Hypothalamus (tissue), 51 donors: Measurements from ENCODE around the gene SCAMP5.

Experiments
- DNase-seq, 51 donors: peaks; one replicate each; lab custom pipeline; 2025; lab: John Stamatoyannopoulos, UW

SCAMP5 gene

DNA sequence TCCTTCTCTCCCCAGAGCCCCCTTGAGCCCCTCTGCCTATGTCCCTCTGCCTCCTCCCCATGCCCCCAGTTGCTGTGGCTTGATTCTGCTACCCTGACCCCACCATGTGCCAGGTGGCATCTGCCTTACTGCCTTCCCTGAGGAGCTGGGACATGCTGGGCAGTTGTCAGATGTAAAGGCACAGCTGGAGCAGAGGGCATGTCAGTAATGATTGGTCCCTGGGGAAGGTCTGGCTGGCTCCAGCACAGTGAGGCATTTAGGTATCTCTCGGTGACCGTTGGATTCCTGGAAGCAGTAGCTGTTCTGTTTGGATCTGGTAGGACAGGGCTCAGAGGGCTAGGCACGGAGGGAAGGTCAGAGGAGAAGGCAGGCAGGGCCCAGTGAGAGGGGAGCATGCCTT lies 24.6 kb downstream of the SCAMP5 start:
- no peak for DNase-seq

DNA sequence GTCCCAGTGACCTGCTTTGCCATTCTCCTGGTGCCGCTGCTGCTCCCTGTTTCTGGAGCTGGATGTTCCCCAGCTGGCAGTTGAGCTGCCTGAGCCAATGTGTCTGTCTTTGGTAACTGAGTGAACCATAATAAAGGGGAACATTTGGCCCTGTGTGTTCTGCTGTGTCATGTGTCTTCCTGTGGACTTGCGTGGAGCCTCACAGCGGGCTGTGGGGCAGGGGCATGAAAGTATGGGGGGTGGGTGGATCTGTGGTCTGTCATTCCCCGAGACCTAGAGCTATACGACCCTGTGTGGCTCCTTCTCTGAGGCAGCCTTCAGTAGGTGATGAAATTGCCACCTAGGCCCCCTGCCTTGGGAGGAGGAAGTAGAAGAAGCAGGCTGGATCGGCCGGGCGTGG lies 26.0 kb downstream of the SCAMP5 start:
- no peak for DNase-seq

DNA sequence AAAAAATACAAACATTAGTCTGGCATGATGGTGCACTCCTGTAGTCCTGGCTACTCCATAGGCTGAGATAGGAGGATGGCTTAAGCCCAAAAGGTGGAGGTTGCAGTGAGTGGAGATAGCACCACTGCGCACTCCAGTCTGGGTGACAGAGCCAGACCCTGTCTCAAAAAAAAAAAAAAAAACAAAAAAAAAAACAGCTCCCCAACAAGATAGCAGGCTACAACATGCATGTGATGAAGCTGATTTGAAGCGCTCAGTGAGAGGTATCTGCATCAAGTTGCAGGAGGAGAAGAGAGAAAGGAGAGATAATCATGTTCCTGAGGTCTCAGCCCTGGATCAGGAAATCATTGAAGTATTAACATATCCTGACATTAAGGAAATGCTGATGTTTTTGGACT lies 27.4 kb downstream of the SCAMP5 start:
- no peak for DNase-seq

DNA sequence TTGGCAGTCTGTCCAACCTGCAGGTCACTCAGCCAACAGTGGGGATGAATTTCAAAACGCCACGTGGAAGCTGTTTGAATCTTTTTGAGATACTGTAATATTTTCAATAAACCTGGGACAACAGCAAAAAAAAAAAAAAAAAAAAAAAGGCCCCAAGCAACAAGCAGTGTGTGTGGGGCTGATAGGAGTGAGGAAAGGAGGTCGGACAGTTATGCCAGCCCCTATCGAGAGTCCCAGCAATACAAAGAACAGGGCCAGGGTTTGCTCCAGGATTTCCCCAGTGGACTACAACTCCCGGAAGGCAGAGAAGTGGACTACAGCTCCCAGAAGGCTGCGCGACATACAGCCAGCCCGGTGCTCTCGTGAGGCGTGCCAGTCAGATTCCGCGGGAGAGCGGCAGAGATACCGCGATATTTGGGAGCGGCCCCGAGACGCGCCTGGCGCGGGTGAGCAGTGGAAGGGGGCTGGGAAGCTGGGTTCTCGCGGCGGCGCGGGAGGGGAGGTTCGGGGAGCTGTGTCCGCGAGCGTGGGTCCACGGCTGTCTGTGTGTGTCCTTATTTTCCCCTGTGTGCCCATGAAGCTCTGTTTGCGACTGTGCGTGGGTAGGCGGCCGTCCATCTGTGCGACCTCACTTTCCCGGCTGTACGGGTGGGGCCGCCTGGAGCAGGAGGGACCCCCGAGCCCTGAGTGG lies 28.0 kb downstream of the SCAMP5 start, which contains the start of gene PPCDC:
PPCDC (plus strand) TSS at position 410 of the 691 bp plus-strand sequence. CDS start 4,729 bp downstream, outside the sequence.
- peak; percentile 39 to 98 (median 93) for DNase-seq

DNA sequence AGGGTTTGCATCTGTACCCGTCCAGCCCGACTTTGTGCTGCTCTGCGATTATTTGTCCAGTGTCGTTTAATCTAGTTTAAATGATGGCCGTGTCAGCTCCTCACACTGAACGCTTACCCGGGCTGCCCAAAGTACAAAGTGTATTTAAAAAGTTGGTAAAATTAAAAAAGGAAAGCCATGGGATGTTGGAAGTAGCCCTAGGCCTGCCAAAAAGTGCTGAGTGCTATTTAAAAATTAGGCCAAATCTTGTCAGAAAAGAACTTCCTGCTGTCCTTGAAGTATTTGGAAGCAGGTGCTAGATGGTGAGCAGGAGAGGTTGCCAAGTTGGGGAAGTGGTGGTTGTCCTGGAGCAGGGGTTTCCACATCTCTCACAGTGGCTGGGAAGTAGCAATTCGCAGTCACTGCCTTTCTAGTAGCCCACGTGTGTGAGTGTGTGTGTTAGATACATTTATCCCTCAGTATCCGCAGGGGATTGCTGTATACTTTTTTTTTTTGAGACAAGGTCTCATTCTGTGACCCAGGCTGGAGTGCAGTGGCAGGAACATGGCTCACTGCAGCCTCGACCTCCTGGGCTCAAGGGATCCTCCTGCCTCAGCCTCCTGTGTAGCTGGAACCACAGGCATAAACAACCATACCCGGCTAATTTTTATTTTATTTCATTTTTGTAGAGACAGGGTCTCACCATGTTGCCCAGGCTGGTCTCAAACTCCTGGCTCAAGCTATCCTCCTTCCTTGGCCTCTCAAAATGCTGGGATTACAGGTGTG lies 28.7 kb downstream of the SCAMP5 start:
- DNase-seq, result peak in 5 of 51 donors; percentile 4 to 14 (median 12)

DNA sequence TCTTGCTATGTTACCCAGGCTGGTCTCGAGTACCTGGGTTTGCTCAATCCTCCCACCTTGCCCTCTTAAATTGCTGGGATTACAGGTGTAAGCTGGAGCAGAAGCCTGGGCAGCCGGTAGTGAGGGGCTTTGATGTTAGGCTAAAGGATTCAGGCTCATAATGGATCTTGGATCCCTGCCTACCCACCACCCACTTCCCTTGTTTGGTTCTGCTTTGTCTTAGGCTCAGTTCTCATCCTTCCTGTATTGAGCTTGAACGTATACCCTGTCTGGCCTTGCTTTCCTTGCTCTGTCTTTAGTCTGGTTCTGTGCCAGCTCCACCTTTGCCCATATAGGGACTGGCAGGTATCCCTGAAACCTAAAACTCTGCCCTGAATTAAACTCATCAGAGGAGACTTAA lies 29.7 kb downstream of the SCAMP5 start:
- no peak for DNase-seq

DNA sequence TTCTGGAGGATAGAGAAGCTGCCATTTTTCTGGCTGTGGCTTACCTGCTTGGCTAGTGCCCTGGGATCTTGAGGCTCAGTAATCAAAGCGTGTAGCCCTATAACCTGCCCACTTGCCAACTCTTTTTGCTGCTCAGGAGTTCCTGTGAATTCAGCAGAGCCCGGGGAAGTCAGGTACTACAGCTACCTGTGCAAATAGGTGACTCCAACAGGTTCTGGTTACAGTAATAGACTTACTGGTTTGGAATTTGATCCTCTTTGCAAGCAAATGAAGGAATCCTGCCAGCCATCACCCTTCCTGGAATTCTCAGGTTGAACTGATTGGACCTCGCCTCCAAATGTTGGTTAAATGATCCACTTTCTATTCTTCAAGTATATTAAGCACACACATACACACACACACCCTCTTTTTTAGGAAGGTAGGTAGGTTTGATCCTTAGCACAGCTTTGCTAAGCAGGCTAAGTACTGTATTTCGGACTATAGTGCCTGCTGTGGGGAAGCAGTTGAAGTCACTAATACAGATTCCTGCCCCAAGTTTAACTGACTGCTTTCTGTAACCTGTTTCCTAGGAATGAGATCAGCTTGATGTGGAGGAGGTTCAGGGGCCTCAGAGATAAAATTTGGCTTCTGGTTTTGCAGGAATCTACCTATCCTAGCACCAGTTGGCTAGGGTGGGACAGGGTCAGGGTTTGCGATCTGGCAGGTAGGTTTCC lies 30.3 kb downstream of the SCAMP5 start:
- no peak for DNase-seq

DNA sequence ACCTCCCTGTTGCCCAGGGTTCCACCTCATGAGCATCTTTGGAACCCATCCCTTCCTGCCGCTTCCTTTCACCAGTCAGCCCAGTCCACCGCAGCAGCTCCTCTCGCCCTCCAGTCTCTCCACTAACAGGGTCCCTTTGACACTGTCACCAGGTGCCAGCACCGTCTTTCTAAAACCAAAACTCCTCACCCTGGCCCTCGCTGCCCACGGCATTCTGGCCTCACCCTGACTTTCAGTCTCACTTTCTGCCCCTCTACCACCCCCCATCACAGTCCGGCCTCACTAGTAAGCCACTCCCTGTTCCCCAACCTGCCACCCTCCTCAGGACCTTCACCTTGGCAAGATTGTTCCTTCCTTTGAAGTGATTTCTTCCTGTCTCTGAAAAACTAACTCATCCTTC lies 32.2 kb downstream of the SCAMP5 start:
- DNase-seq, result no peak

DNA sequence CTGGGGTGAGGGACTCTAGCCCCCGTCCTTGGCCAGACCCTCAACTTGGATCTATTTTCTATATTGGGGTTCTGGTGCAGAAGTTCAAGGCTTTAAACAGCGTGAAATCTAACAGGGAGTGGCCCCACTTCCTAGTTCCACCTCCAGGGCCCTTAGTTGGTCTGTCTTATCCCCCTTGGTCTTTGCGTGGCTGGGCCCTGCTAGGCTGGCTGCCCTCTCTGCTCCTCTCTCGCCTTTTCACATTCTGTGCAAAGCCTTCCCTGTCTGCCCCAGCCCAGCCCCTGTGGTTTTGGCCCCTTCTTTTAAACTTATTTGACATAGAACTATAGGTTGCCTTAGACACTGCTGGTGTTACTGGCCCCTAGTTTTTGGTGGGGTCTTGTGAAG lies 33.6 kb downstream of the SCAMP5 start:
- peak in 1 of 51 donors; percentile 50 for DNase-seq

DNA sequence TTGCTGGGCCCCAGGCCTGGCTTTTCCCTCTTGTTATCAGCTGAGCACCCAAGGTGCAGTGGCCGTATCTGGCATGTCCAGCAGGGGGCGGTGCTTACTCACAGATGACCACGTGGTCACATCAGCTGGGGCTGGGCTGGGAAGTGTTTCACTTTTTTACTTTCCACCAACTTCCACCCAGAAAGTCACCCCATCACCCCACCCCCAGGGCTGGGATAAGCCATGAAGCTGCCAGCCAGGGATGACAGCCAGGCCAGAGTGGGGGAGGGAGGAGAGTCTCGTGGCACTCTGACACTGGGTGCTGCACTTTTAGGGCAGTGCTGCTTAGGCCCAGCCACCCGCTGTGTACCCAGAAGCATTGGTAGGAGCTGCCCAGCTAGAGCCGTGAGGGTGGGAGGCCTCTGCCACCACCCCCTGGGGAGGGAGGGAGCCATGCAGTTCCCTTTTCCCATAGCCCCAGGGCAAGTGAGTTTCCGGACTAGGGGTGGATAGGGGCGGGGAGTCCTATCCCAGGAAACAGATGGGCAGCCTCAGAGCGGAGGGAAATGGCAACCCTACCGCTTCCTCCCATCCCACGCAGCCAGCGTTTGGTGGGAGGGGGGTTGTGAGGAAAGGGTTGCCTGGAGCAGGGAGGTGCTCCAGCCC lies 34.1 kb downstream of the SCAMP5 start:
- peak; percentile 41 to 98 (median 84) for DNase-seq

DNA sequence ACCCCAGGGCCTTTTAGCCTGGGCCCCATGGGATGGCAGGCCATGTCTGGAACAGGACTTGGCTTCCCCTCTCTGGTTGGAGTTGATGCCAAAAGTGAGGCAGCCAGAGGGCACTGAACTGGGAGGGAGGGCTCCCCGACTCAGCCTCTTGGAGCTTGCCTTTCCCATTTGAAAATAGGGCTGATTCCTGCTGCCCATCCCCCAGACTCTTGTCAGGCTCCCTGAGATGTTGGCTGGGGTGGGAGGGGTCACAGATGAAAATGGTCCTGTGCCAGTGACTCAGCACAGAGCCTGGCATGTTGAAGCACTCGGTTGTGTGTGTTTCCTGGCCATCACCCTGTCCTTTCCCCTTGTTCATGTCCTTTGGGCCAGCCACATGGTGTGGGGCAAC lies 34.7 kb downstream of the SCAMP5 start:
- DNase-seq, result peak in 15 of 51 donors; percentile 39 to 70 (median 51)

DNA sequence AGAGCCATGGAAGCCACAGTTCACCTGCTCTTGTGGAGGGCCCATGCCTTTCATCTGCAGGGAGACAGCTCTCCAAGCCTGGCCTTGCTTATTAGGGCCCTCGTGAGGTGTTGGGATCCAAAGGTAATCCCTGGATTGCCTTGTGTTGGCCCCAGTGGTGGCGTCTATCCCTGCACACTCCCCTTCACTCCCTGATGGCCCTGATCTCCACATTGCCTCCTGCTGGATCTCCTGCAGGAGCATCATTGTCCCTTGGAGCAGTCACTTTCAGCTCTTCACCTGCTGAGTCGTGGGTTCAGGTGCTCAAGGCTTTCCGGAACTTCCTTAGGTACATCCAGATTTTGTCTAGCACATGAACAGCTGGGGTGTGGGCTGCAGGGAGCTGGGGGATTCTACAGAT lies 35.1 kb downstream of the SCAMP5 start:
- no peak for DNase-seq

DNA sequence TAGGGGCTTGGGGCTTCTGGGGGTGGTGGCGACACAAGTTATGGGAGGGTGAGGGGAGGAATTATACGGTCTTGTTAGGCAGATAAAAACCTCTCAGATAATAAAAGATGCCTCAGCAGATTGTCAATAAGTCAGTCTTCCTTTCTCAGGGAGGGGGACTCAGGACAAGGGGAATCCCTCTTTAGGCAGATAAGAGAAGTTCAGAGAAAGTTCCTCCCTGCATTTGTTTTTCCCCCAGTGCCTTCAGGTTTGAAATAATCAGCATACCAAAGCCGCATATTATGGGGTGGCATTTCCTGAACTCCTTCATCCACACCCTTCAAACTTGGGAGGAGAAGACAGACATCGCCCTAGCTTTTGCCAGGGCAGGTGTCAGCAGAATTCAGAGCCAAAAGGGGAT lies 36.5 kb downstream of the SCAMP5 start:
- DNase-seq, result no peak

DNA sequence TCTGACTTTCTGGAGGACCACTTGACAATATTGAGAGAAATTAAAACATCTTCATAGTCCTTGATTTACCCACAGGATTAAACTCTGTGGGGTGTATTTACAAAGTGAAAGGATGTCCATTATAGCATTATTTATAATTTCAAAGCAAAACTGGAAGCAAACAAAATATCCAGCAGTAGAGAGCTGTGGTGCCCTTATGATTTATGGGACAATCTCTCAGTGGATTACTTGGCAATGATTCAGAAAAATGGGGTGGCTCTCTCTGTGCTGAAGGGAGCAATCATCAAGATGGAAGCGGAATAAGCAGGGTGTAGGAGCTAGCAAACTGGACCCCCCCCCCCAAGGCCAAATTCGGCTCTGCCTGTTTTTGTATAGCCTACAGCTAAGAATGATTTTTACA lies 37.0 kb downstream of the SCAMP5 start:
- no peak for DNase-seq

DNA sequence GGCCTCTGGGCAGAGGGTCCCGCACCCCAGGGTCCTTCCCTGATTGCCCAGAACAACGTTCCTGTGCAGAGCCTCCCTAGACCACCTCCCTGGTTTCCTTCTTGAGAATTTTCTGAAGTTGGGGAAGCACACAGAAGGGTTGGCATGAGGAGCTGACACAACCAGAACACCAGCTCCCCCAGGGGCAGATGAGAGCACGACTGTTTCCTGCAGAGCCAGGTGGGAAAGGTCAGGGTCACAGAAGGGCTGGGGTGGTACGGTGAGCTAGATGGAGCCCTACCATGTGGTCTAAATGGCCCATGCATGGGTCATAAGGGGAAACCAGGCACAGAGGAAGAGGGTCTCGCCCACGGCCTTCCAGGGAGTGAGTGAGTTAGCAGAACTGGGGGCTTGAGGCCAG lies 38.4 kb downstream of the SCAMP5 start:
- DNase-seq, result no peak

DNA sequence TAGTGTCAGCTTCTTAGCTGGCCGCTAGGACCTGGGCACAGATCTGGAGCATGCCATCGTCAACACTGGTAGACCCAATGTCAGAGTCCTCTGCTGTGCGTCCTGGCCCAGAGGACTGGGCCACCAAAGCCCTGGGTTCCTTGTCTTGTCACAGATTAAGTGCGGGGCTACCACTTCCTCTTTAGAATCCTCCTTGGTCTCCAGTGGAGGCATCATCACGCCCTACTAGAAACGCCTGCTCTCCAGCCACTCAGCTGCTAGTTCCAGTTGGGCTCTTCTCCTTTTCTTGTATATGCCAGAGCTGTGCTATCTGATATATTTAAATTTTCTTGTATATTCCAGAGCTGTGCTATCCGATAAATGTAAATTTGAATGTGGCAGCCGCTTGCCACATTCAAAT lies 39.3 kb downstream of the SCAMP5 start:
- DNase-seq, result no peak

DNA sequence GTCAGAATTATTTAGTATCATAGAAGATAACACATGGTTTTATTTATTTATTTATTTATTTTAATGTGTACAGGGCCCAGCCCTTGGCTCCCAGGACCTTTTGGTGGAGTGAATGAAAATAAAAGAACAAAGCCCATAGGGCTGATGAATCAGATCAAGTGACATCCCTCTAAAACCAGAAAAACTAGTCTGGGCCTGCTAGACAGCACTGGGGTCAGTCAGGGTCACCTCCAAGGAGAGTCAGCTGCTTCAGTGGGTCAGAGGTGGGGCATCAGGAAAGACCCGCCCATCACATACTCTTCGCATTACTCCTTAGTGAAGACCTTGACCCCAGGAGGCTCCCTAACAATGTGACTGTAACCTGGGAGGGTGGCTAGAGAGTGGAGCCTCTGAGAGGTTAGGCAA lies 40.9 kb downstream of the SCAMP5 start:
- DNase-seq, result no peak

DNA sequence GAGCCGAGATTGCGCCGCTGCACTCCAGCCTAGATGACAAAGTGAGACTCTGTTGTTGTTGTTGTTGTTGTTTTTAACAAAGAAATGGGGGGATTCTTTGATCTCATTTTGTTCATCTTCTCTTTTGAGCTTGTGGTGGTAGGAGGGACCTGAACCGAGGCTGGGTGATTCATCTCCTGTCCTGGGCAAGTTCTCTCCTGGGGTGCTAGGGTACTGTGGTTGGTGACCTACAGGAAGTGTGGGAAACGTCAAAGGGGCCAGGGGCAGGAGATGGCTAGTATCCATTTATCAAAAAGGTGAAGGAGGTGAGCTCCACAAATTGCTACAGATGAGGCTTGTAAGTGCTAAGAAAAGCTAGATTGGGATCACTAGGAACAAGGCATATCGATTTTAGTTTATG lies 42.3 kb downstream of the SCAMP5 start:
- DNase-seq, result no peak

DNA sequence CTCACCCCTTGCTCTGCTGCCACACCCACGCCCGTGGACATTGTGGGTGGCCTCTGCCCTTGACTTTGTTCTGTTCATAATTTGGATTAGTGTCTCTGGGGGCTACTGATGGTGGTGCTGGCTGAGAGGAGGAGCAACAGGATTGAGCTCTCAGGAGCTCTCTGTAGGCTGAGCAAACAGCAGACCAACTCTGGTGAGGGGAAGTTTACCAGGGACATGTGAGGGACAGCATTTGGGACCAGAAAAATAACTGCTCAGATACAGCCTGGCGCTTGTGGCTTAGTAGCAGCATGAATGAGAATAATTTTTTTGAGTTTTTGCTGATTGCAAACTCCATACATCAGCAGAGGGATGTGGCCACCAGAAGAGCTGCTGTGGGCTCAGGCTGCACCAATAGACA lies 42.9 kb downstream of the SCAMP5 start:
- DNase-seq, result no peak

DNA sequence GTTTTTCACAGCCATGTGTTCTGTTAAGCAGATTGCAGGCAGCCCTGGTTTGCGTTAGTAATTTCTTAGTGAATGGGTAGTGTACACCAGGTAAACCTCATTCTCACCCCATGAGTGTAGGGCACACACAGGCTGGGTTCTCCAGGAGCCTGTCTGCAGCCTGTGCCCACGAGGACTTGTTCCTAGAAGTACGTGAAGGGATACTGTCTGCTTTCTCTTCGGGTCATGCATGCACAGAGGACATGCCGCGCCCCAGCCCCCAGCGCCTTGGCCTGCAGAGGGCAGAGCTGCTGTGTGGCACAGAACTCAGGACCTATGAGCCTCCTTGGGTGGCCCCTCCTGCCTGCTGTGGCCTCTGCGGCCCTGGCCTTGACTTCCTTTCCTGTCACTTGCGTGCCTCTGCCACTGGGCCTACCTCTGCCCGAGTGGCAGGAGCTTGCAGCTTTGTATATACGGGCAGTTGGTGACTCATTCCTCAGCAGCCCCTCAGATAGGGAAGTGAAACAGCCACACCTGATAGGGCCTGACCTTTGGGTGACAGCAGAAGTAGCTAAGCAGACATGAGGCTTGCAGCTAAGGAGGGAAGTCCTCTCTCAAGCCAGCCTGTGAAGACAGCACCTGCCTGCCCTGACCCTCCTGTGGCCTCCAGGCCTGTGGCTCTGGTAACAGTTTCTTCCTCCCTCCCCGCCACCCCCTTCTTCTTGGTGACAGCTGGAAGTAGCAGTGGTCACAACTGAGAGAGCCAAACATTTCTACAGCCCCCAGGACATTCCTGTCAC lies 47.6 kb downstream of the SCAMP5 start:
- peak in 45 of 51 donors; percentile 6 to 72 (median 43) for DNase-seq
